SHP77 (cell line): Measurements from ENCODE around the gene PIM3.
A peak's percentile ranks its signal among the peaks of the same experiment; 100 is the strongest.

ENCODE experiments used
- DNase-seq, 2 experiments: peaks; one replicate each; lab custom pipeline; 2025; lab: John Stamatoyannopoulos, UW

PIM3 gene

DNA sequence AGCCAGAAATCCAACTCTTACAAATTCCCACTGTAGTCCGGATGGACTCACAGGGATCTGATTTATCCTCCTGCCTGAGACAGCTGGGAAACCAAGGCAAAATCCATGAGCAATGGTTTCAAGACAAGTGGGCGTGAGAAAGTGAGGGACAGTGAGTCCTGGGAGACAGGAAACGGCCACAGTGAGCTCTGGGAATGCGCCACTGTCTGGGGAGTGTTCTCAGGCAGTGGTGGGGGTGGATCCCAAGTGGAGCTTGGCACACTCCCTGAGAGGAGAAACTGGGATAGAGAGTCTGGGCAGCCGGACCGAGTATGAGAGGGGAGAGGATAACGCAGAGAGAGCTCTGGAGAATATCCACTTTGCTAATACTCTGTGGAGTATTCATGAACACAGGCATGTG, 42.2 kb downstream of the PIM3 start:
- no peak for DNase-seq

DNA sequence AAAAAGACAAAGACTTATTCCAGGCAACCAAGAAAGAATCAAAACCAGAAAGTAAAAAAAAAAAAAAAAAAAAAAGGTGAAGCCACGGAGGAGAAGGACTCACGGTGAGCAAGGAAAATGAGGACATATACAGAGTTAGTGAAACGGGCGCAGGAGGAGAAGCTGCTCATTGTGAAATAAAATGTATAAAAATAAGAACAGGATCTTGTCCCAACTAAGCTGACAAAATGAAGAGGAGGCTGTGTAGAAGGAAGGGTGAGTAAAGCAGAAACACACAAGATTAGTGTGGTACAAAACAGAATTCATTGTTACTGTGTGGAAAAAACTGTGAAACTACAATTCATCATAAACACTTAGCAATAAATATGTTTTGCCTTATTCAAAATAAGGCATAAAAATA, 44.3 kb downstream of the PIM3 start:
- DNase-seq, result no peak

DNA sequence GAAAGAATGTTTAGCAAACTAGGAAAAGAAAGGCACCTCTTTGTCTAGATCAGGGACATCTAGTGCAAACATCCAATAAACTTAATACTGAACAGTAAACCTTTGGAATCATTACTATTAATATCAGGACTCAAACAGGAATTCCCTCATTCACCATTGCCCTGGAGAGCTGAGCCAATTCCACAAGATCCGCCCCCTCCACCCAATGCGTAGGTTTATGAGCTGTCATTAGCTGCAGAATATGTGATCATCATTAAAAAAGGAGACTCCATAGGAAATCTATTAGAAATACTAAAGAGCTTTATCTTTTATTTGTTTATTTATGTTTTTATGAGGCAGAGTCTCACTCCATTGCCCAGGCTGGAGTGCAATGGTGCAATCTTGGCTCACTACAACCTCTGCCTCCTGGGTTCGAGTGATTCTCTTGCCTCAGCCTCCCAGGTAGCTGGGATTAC, 46.5 kb downstream of the PIM3 start:
- no peak for DNase-seq

- DNase-seq, result peak; percentile 50 to 55
These were observed 47.8 kb downstream of the PIM3 start for GRCh38 chr22:50008151-50009040.

- no peak for DNase-seq
These were observed 48.7 kb downstream of the PIM3 start for GRCh38 chr22:50009251-50009650.

DNA sequence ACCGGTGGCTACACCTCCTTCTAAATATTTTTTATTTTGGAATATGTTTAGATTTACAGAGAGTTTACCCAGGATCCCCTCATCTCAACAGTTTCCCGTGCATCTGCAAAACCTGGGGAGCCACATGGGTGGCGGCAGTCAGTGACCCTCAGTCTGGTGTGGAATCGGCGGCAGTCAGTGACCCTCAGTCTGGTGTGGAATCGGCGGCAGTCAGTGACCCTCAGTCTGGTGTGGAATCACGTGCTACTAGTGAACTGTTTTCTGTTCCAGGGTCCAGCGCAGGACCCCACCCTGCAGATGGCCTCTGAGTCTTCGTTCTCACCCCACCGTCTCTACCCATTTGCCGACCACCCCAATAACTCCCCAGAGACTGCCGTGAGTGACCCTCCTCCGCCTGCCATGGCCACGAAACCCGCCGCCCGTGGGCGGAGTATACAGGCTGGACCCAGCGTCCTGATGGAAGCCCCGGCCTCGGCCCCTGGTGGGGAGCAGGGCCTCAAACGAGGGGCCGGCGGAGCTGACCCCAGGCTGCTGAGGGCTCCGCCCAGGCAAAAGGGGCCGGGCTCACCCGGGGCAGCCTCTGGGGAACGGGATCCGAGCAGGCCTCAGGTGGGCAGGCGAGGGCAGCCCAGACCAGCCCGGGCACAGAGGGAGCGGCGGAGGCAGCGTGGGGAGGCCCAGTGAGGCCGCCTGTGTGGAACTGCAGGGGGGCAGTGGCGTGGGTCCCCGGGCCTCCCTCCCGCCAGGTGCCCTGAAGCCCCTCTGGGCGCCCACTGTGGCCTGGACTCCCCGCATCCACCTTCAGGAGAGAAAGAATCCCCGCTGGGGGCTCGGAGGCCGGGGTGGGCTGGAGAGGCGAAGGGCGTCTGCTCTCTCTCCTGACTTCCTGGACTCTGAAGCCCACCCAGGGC, 49.4 kb downstream of the PIM3 start:
- DNase-seq, result no peak

- no peak for DNase-seq
These were observed 50.3 kb downstream of the PIM3 start for GRCh38 chr22:50010676-50011446.

DNA sequence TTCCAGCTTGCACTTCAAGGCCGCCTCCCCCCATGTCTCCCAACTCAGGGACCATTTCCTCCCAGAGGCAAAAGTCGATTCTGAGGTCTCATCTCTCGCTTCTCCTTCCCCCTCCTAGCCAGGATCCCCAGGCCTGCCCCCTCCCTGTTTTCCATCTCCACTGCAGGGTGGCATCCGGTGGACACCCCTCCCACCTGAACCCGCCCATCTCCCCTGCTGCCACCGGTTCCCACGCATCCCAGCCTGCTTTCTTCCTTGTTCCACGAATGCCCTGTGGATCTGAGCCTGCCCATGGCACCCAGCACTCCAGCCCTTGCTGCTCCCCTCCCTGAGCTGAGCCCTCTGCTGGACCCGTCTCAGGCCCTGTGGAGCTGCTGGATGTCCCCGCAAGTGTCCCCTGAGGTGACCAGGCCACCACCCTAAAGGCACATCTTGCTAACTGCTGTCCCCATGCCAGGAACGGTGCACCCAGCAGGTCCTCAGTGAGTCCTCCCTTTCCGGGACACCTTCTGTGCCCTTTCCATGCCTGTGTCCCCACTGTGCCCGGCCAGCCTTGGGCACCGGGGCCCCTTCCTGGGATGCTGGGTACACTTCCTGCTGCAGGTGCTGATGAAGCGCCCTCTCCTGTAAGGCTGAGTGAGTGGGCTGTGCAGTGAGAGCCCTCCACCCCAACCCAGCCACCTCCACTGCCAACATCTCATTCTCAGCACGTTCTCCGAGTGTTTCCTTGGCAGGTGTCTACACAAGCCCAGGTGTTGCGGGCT, 51.1 kb downstream of the PIM3 start:
- no peak for DNase-seq

- peak in 1 of 2 experiments; percentile 32 for DNase-seq
These were observed 51.9 kb downstream of the PIM3 start, which contains the start of gene IL17REL for GRCh38 chr22:50012211-50013181. Gene IL17REL, minus strand, starts transcription at chr22:50012765. Its CDS starts 119 bp downstream, at chr22:50012646.
